HG03097 (cell line): ENCODE data around the gene ITPR1.
"Not testable (repeated sequence)": the region's sequence is repeated elsewhere in the genome, so short reads cannot be mapped to it uniquely, and the experiment has no call there.

Experiments used
- ATAC-seq: cut with Tn5 transposase; IDR thresholded peaks from one replicate; pipeline ENCODE4 v1.9.1; 2021; ENCODE audit not compliant: unreplicated experiment, low FRiP score

Gene ITPR1

DNA sequence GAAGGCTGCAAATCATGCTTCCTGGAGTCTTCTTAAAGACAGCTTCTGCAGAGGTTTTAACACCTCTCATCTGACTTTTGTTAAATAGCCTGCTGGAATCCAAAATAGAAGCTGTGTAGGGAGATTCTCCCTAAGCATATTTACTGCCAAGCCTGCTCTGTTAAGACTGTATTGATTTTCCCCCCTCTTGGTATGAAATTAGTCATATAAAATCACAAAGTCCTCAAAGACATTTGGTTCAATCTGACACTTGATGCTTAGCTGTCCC lies 94.6 kb downstream of the ITPR1 start:
- ATAC-seq = no peak

GRCh38 chr3:4588466-4588865 lies 95.3 kb downstream of the ITPR1 start:
- ATAC-seq = no peak

DNA sequence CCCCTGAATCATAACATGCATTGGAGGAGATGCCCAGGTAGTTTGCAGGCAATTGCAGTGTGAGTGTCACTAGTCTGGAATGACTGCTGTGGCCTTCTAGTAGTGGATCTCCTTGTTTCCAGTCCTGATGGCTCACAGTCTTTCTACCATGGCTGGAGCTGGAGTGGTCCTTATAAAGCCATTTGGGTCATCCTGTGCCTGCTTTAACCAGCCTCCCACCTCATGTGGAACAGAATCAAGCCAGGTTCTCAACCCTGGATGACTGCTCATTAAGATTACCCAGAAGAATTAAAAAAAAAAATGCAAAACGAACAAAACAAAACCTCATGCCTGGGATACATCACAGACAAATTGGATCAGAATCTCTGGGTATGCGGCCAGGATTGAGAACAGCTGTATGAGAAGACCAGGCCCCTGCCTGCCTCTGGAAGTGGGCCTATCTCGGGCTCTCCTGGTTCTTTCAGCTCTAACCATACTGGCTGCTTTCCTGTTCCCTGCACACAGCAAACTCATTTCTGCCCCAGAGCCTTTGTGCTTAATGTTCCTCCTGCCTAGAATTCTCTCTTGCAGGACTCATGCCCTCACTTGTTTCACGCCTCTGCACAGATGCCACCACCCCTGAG lies 96.4 kb downstream of the ITPR1 start:
- ATAC-seq = no peak

DNA sequence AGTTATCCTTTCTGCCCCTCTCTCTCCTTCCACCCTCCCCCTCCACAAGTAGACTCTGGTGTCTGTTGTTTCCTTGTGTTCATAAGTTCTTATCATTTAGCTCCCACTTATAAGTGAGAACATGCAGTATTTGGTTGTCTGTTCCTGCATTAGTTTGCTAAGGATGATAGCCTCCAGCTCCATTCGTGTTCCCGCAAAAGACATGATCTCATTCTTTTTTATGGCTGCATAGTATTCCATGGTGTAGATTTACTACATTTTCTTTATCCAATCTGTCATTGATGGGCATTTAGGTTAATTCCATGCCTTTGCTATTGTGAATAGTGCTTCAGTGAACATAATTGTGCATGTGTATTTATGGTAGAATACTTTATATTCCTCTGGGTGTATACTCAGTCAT lies 97.7 kb downstream of the ITPR1 start:
- not testable (repeated sequence) for ATAC-seq

- ATAC-seq = no peak
These were observed 98.5 kb downstream of the ITPR1 start for GRCh38 chr3:4591669-4592068.

- no peak for ATAC-seq
These were observed 99.9 kb downstream of the ITPR1 start for GRCh38 chr3:4593014-4593413.

GRCh38 chr3:4595710-4596113 lies 102.6 kb downstream of the ITPR1 start:
- ATAC-seq = no peak

GRCh38 chr3:4596612-4597011 lies 103.5 kb downstream of the ITPR1 start:
- ATAC-seq = no peak

DNA sequence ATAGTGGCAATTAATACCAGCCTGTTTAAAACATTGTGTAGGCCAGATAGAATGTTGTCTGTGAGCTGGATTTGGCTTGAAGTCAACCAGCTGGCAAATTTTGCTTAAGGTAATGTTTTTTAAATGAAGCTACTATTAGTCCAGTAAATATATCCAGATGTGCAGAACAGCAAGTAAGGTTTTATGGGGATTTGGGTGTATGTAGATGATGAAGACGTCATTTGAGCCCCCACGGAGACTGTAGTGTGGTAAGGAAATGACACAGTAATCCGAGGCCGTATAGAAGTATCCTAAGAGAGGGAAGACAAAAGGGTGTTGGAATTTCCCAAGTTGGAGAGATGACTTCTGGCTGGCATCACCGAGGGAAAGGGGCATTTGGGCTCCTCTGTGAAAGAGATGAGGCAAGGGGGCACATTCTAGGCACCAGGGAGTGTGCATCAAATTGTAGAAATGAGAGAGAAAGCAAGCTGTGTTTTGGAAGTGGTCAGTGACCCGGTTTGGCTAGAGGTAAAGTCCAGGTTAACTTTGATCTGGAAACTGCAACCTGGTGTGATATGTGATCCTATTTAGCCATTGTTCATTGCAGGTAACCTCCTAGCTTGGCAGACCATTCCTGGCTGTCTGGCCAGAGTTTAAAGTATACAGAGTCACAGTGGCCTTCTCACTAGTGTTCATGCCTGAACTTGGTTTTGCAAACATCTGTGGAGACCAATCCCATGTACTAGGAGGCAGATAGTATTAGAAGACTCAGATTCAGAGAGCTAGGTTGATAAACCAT lies 104.2 kb downstream of the ITPR1 start:
- no peak for ATAC-seq

- ATAC-seq = not testable (repeated sequence)
These were observed 105.1 kb downstream of the ITPR1 start for GRCh38 chr3:4598232-4598631.

DNA sequence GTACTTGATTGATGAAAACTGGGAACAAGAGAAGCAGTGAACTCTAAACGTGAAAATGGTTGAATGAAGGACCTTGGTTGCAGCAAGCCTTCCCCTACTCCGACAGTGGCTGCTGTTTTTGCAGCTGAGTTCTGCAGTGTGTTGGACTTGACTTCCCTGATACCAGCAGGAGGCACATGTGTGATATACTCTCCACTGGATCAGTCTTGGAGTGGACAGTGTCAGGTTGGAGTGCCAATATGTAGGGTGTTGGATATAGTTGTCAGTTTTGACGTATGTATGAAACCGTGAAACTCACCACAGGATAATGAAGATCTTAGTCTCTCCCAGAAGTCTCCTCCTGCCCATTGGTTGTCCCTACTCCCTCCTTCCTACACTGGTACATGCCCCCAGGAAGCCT lies 106.5 kb downstream of the ITPR1 start:
- ATAC-seq = no peak

DNA sequence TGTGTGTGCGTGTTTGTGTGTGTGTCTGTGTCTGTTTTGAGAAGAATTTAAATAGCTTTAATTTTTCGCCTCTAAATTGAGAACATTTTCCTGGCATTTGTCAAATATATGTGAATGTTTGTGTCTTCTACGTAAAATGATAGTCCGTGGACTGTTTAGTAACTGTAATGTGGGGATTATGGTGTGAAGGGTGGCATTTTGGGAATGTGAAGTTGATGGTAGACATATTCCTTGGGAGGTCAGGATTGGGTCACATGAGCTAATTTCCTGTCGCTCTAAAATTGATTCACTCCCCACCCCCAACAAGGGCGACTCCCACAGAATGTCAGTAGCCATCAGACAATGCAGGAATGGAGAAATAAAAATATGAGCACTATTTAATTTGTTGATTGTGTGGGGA lies 107.3 kb downstream of the ITPR1 start:
- ATAC-seq = no peak

DNA sequence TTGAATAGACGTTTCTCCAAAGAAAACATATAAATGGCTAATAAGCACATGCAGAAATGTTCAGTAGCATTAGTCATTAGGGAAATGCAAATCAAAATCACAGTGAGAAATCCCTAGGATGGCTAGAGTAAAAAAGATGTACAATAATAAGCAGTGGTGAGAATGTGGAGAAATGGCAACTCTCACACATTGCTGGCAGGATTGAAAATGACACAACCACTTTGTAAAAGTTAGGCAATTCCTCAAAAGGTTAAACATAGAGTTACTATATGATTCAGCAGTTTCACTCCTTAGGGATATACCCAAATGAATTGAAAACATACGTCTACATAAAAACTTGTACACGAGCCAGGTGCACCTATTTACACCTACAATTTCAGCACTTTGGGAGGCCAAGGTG lies 108.7 kb downstream of the ITPR1 start:
- no peak for ATAC-seq

DNA sequence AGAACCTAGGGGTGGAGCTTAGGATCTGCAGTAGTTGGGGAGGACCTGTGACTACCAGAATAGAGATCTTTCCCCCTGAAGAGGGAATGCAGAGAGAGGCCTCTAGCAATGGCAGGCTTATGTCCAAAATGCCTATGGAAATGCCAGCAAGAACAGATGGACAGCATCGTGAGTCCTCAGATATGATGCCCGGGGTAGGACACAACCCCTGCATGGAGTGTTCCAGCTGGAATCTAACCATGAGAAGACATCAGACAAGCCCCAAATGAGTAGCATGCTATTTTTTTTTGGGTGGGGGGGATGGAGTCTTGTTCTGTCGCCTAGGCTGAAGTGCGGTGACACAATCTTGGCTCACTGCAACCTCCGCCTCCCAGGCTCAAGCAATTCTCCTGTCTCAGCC lies 111.5 kb downstream of the ITPR1 start:
- ATAC-seq = no peak

- ATAC-seq = no peak
These were observed 113.8 kb downstream of the ITPR1 start for GRCh38 chr3:4606911-4607310.

DNA sequence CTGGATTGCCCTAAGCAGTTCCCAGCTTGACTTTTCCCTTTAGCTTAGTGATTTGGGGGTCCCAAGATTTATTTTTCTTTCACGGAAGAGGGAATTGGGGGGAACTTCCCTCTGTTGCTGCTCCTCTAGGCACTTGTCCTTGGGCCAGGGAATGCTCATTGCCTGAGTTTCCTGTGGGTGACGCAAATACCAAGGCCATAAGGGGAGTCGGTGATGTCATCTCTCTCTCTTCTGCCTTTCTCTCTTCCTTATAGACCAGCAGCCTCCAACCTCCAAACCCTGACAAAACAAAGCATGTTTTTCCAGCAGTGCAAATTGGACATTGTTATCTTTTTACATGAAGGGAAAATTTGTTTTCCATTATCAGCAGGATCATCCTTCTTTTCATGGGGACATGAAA lies 120.2 kb downstream of the ITPR1 start:
- ATAC-seq = no peak

DNA sequence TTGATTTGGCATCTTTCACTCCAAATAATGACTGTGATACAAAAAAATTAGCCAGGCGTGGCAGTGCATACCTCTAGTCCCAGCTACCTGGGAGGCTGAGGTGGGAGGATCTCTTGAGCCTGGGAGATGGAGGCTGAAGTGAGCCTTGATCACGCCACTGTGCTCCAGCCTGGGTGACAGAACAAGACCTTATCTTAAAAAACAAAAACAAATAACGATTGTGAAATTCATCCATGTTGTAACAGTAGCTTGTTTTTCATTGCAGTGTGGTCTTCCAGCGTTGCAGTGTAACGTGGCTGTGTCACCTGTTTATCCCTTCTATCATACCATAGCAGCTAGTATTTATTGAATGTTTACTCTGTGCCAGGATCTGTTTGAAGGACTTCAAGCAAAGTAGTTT lies 120.9 kb downstream of the ITPR1 start:
- ATAC-seq = no peak

GRCh38 chr3:4614927-4615326 lies 121.8 kb downstream of the ITPR1 start:
- ATAC-seq = no peak

DNA sequence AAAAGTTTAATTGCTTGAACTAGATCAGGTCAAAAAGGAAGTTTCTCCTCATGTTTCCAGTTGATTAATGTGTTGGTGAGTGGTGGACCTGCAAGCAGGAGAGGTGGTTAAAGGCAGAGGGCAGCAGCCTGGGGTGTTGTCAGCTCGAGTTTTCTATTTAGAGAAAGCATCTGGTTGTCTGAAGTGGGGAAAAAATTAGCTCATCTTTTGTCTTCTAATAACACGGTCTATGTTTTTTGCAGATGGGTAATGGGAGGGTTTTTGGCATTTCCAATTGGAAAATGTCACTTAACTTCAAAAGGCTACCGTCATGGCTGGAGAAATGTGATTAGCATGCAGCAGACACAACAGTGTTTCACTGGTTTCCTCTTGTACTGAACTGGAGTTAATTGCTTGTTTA lies 122.6 kb downstream of the ITPR1 start:
- ATAC-seq = no peak

- no peak for ATAC-seq
These were observed 130.4 kb downstream of the ITPR1 start for GRCh38 chr3:4623421-4623999.

DNA sequence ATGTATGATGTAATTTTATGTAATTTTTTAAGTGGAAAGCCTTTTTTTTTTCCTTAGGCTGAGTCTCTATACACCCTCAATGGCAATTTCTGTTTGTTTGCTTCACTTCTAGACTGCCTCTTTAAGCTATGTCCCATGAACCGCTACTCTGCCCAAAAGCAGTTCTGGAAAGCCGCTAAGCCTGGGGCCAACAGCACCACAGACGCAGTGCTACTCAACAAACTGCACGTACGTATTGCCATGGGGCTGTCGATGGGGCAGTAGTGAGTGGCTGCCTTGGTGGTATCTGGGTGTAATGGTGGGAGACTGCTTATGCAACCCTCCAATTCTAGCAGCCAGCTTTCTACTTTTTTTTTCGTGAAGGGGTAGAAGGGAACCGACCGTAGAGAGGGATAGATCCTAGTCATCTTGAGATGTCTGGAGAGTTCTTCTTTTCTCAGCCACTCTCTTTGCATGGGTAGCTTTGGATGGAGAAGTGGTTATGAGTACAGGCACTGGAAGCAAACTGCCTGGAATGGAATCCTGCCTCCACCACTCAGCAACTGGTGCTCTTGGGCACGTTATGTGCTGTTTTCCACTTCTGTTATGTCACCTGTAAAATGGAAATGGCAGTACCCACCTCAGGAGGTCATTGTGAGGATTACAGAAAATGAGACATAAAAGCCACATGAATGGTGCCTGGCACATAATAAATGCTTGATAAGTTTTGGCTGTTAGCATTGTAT lies 134.7 kb downstream of the ITPR1 start:
- ATAC-seq = no peak
